HEK293 (cell line): Measurements from ENCODE around the gene KANSL1L.

Experiments used
- EGR2 ChIP-seq: fragments of 450-650 bp; formaldehyde crosslinking; IDR thresholded peaks from 2 replicates; pipeline ENCODE4 v1.5.1; 2016; ENCODE audit warnings: low read depth, missing biosample characterization, missing genetic modification characterization
- HOXA7 ChIP-seq: sonication (generic); formaldehyde crosslinking; IDR thresholded peaks from 2 replicates; pipeline ENCODE4 v1.8.1; 2022; ENCODE audit warnings: missing genetic modification reagents, borderline replicate concordance
- SCRT1 ChIP-seq: fragments of 450-650 bp; formaldehyde crosslinking; IDR thresholded peaks from 2 replicates; pipeline ENCODE4 v1.5.1; 2016; ENCODE audit warnings: missing biosample characterization, missing genetic modification characterization, borderline replicate concordance
- SETDB1 ChIP-seq: IDR thresholded peaks from one replicate; pipeline ENCODE4 v1.6.1; 2017; ENCODE audit warnings: mild to moderate bottlenecking, low read length, moderate library complexity, mixed read lengths; ENCODE audit not compliant: insufficient read length
- SP2 ChIP-seq: fragments of 450-650 bp; formaldehyde crosslinking; IDR thresholded peaks from 2 replicates; pipeline ENCODE4 v1.5.1; 2016; ENCODE audit warnings: missing biosample characterization, missing genetic modification characterization
- TCF7L2 ChIP-seq: IDR thresholded peaks from 2 replicates; pipeline ENCODE4 v1.6.1; 2011; ENCODE audit warnings: low read depth, mild to moderate bottlenecking, inconsistent platforms, low read length, moderate library complexity, borderline replicate concordance
- ZBTB21 ChIP-seq: fragments of 450-650 bp; formaldehyde crosslinking; IDR thresholded peaks from 2 replicates; pipeline ENCODE4 v1.5.1; 2017; ENCODE audit warnings: missing biosample characterization, missing genetic modification characterization
- ZBTB7A ChIP-seq: fragments of 450-650 bp; formaldehyde crosslinking; IDR thresholded peaks from 2 replicates; pipeline ENCODE4 v1.5.1; 2016; ENCODE audit warnings: low read depth, missing biosample characterization, missing genetic modification characterization
- ZFP37 ChIP-seq: fragments of 450-650 bp; formaldehyde crosslinking; IDR thresholded peaks from 2 replicates; pipeline ENCODE4 v1.5.1; 2016; ENCODE audit warnings: missing biosample characterization, missing genetic modification characterization
- ZNF530 ChIP-seq: fragments of 450-650 bp; formaldehyde crosslinking; IDR thresholded peaks from 2 replicates; pipeline ENCODE4 v1.5.1; 2016; ENCODE audit warnings: low read depth, missing biosample characterization, missing genetic modification characterization
- ZNF660 ChIP-seq: fragments of 450-650 bp; IDR thresholded peaks from 2 replicates; pipeline ENCODE4 v1.5.1; 2018; ENCODE audit warnings: missing biosample characterization, mild to moderate bottlenecking, missing genetic modification characterization
- TF ChIP-seq, protein P1 (sequence below): fragments of 450-650 bp; formaldehyde crosslinking; IDR thresholded peaks from 2 replicates; pipeline ENCODE4 v1.5.1; 2016; ENCODE audit warnings: missing biosample characterization, missing genetic modification characterization
- TF ChIP-seq, protein P2 (sequence below): fragments of 450-650 bp; formaldehyde crosslinking; IDR thresholded peaks from 2 replicates; pipeline ENCODE4 v1.5.1; 2016; ENCODE audit warnings: missing biosample characterization, missing genetic modification characterization

DNA sequence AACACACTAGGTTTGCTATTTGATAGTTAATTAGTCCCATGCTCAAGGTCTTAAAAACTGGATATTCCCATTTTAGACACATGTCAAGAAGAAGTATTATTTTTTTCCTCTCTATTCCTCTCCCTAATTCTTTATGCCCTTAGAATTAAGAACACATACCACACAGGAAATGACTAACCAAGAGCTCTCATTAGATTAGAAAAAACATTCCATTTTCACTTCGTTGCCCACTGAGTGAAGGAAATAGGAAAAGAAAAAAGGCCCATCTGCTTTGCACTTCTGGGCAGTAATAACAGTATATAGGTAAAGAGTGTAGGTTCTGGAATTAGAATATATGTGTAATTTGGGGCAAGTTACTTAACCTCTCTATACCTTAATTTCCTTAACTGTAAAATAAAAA, 27.1 kb upstream of the KANSL1L start:
- TF ChIP-seq SCRT1 (tag by site-specific recombination) (no peak), TCF7L2 (no peak), SETDB1 (no peak), EGR2 (no peak), ZFP37 (no peak), ZBTB7A (tag by site-specific recombination) (no peak), SP2 (tag by site-specific recombination) (no peak), ZNF530 (no peak), ZBTB21 (tag by site-specific recombination) (no peak), ZNF660 (tag by site-specific recombination) (no peak), HOXA7 (CRISPR knock-in tag) (no peak)
- TF ChIP-seq, protein P1, sequence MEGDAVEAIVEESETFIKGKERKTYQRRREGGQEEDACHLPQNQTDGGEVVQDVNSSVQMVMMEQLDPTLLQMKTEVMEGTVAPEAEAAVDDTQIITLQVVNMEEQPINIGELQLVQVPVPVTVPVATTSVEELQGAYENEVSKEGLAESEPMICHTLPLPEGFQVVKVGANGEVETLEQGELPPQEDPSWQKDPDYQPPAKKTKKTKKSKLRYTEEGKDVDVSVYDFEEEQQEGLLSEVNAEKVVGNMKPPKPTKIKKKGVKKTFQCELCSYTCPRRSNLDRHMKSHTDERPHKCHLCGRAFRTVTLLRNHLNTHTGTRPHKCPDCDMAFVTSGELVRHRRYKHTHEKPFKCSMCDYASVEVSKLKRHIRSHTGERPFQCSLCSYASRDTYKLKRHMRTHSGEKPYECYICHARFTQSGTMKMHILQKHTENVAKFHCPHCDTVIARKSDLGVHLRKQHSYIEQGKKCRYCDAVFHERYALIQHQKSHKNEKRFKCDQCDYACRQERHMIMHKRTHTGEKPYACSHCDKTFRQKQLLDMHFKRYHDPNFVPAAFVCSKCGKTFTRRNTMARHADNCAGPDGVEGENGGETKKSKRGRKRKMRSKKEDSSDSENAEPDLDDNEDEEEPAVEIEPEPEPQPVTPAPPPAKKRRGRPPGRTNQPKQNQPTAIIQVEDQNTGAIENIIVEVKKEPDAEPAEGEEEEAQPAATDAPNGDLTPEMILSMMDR (tag by site-specific recombination): no peak
- TF ChIP-seq, protein P2, sequence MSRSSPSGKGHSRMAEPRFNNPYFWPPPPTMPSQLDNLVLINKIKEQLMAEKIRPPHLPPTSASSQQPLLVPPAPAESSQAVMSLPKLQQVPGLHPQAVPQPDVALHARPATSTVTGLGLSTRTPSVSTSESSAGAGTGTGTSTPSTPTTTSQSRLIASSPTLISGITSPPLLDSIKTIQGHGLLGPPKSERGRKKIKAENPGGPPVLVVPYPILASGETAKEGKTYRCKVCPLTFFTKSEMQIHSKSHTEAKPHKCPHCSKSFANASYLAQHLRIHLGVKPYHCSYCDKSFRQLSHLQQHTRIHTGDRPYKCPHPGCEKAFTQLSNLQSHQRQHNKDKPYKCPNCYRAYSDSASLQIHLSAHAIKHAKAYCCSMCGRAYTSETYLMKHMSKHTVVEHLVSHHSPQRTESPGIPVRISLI (tag by site-specific recombination): no peak
